Measurements from ENCODE around the gene ADAMTS3. TPM values are rescaled to one million over a fixed set of nuclear protein-coding genes. Genes with fewer than 3 reads are reported as not detected.
"Not testable (repeated sequence)": the region's sequence is repeated elsewhere in the genome, so short reads cannot be mapped to it uniquely, and the experiment has no call there.

ADAMTS3 gene
- total RNA-seq, 1 donor from 2014 or later, result 0.24 TPM

GRCh38 chr4:72432282-72432681 lies 136.7 kb downstream of the ADAMTS3 start:
- intact Hi-C loops (cut with DNase I), result no loop called here
- ATAC-seq (no peak), DNase-seq (ENCODE audit: missing footprints) (no peak)

GRCh38 chr4:72430988-72431387 lies 138.0 kb downstream of the ADAMTS3 start:
- ATAC-seq (no peak), DNase-seq (ENCODE audit: missing footprints) (no peak)

GRCh38 chr4:72430050-72430449 lies 139.0 kb downstream of the ADAMTS3 start:
- ATAC-seq (no peak), DNase-seq (ENCODE audit: missing footprints) (no peak)
- intact Hi-C loops (cut with DNase I), result no loop called here

More at GRCh38 chr4:72430988-72431387, 138.0 kb downstream of the ADAMTS3 start:
- intact Hi-C loops (cut with DNase I), result no loop called here

GRCh38 chr4:72429397-72429889 lies 139.6 kb downstream of the ADAMTS3 start:
- intact Hi-C loops (cut with DNase I), result no loop called here
- ATAC-seq (no peak), DNase-seq (ENCODE audit: missing footprints) (no peak)

GRCh38 chr4:72427057-72427456 lies 142.0 kb downstream of the ADAMTS3 start:
- intact Hi-C loops (cut with DNase I), result no loop called here

GRCh38 chr4:72425908-72426307 lies 143.1 kb downstream of the ADAMTS3 start:
- DNase-seq (ENCODE audit: missing footprints); ATAC-seq; intact Hi-C loops (cut with DNase I): not testable (repeated sequence)

More at GRCh38 chr4:72427057-72427456, 142.0 kb downstream of the ADAMTS3 start:
- ATAC-seq, result no peak
- DNase-seq (ENCODE audit: missing footprints), result no peak

- no peak for DNase-seq (ENCODE audit: missing footprints)
- intact Hi-C loops (cut with DNase I), result no loop called here
- ATAC-seq, result no peak
Measured at GRCh38 chr4:72424006-72424405, 145.0 kb downstream of the ADAMTS3 start.

GRCh38 chr4:72422416-72422815 lies 146.6 kb downstream of the ADAMTS3 start:
- intact Hi-C loops (cut with DNase I), result no loop called here
- DNase-seq (ENCODE audit: missing footprints) (no peak), ATAC-seq (no peak)

- ATAC-seq, result peak; percentile 62
- DNase-seq (ENCODE audit: missing footprints), result no peak
- intact Hi-C loops (cut with DNase I), result no loop called here
Measured at GRCh38 chr4:72418458-72418857, 150.6 kb downstream of the ADAMTS3 start.

- DNase-seq (ENCODE audit: missing footprints) (no peak), ATAC-seq (no peak)
- intact Hi-C loops (cut with DNase I), result no loop called here
Measured at GRCh38 chr4:72410158-72410557, 158.9 kb downstream of the ADAMTS3 start.

GRCh38 chr4:72408568-72408967 lies 160.5 kb downstream of the ADAMTS3 start:
- DNase-seq (ENCODE audit: missing footprints) (no peak), ATAC-seq (no peak)
- intact Hi-C loops (cut with DNase I), result no loop called here

GRCh38 chr4:72405417-72405816 lies 163.6 kb downstream of the ADAMTS3 start:
- no peak for DNase-seq (ENCODE audit: missing footprints)
- no peak for ATAC-seq
- intact Hi-C loops (cut with DNase I), result no loop called here

- ATAC-seq (no peak), DNase-seq (ENCODE audit: missing footprints) (no peak)
- intact Hi-C loops (cut with DNase I), result no loop called here
Measured at GRCh38 chr4:72397314-72397713, 171.7 kb downstream of the ADAMTS3 start.

- DNase-seq (ENCODE audit: missing footprints) (no peak), ATAC-seq (no peak)
- intact Hi-C loops (cut with DNase I), result no loop called here
Measured at GRCh38 chr4:72394012-72394663, 174.9 kb downstream of the ADAMTS3 start.

- intact Hi-C loops (cut with DNase I), result no loop called here
- ATAC-seq, result peak; percentile 56
- DNase-seq (ENCODE audit: missing footprints), result no peak
Measured at GRCh38 chr4:72391281-72391680, 177.7 kb downstream of the ADAMTS3 start.

GRCh38 chr4:72390409-72390808 lies 178.6 kb downstream of the ADAMTS3 start:
- intact Hi-C loops (cut with DNase I), result no loop called here
- ATAC-seq (no peak), DNase-seq (ENCODE audit: missing footprints) (no peak)

GRCh38 chr4:72388521-72388920 lies 180.5 kb downstream of the ADAMTS3 start:
- no peak for DNase-seq (ENCODE audit: missing footprints)
- intact Hi-C loops (cut with DNase I), result no loop called here
- no peak for ATAC-seq

GRCh38 chr4:72387959-72388358 lies 181.1 kb downstream of the ADAMTS3 start:
- no peak for ATAC-seq
- DNase-seq (ENCODE audit: missing footprints), result peak; percentile 54
- intact Hi-C loops (cut with DNase I), result no loop called here

- intact Hi-C loops (cut with DNase I), result no loop called here
- ATAC-seq (no peak), DNase-seq (ENCODE audit: missing footprints) (no peak)
Measured at GRCh38 chr4:72383439-72383838, 185.6 kb downstream of the ADAMTS3 start.

- intact Hi-C loops (cut with DNase I), result no loop called here
- DNase-seq (ENCODE audit: missing footprints), result no peak
- no peak for ATAC-seq
Measured at GRCh38 chr4:72378901-72379300, 190.1 kb downstream of the ADAMTS3 start.

Data from Right ventricle myocardium inferior (tissue), 1 donor.